WERI-Rb-1 (cell line): ENCODE measurements around the gene PANX3.
A peak's percentile ranks its signal among the peaks of the same experiment; 100 is the strongest.

Experiments used
- DNase-seq: peaks from one replicate; pipeline ENCODE4 v3.0.0-alpha.2; 2020
- H3K27ac ChIP-seq: fragments of 250-450 bp; sonication (Bioruptor Pico); 2 replicates; pipeline ENCODE4 v1.5.1; 2020; ENCODE audit warnings: mild to moderate bottlenecking, moderate library complexity
- H3K27me3 ChIP-seq: fragments of 250-450 bp; sonication (Bioruptor Pico); 2 replicates; pipeline ENCODE4 v1.5.1; 2021; ENCODE audit warnings: mild to moderate bottlenecking, low read depth, moderate library complexity; ENCODE audit not compliant: insufficient read depth, severe bottlenecking
- H3K36me3 ChIP-seq: fragments of 250-450 bp; sonication (Bioruptor Pico); 2 replicates; pipeline ENCODE4 v1.5.1; 2020; ENCODE audit warnings: mild to moderate bottlenecking, moderate library complexity
- H3K4me3 ChIP-seq: 2 replicates; pipeline ENCODE4 v1.5.1; 2011; ENCODE audit warnings: low read depth, mild to moderate bottlenecking, control low read depth, low read length
- H3K9me3 ChIP-seq: fragments of 250-450 bp; sonication (Bioruptor Pico); 2 replicates; pipeline ENCODE4 v1.5.1; 2021; ENCODE audit warnings: mild to moderate bottlenecking, moderate library complexity; ENCODE audit not compliant: severe bottlenecking
- CTCF ChIP-seq: IDR thresholded peaks from 2 replicates; pipeline ENCODE4 v1.5.1; 2011; ENCODE audit warnings: low read depth, mild to moderate bottlenecking, control low read depth, inconsistent platforms, low read length

PANX3 gene

GRCh38 chr11:124622531-124623451 lies 11.6 kb downstream of the PANX3 start, which contains the start of gene TBRG1:
Gene TBRG1 (plus strand): TSS chr11:124622864. CDS start chr11:124623084, 220 bp downstream.
- H3K27me3 ChIP-seq = no peaks in the 10 kb centered on the region
- H3K36me3 ChIP-seq = peaks cover 31% of the 10 kb centered on the region
- H3K27ac ChIP-seq = peak within 1 kb of the TSS; percentile 88
- no peak for TF ChIP-seq CTCF
- peak; percentile 93 for DNase-seq
- no peaks in the 10 kb centered on the region for H3K9me3 ChIP-seq
- H3K4me3 ChIP-seq = peak within 1 kb of the TSS; percentile 99

DNA sequence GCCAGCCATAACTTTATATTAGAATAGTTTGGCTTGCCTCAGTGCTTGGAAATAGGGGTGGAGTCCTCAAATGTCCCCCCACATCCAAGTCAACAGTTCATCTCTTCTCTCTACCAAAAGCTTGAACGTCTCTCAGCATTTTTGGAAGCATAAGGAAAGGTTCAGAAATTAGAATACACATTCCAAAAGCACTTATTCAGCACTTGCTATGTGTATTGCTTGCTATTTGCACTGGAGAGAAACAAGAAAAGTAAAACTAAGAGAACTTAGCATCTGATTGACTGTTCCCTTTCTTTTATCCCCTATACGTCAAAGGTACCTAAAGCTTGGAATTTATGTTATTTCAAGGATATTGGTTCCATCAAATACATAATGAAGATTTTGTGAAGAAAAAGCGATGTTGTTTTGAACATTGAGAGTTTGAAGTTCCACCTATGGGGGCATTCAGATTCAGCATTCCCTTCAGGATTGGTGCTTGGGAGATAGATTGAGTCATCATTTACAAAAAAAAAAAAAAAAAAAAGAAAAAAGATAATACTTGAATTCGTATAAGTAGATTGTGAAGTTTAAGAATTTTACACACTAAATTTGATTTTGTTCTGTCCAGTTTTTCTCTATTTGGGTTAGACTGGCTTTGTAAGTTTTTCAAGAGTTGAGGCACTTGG lies 12.8 kb downstream of the PANX3 start:
- DNase-seq = no peak
- Histone ChIP-seq H3K27ac (no peak overlapping the region), H3K9me3 (no peaks in the 10 kb centered on the region), H3K27me3 (no peaks in the 10 kb centered on the region), H3K36me3 (peaks cover 39% of the 10 kb centered on the region), H3K4me3 (no peak overlapping the region)
- TF ChIP-seq CTCF = no peak

- no peak for DNase-seq
- TF ChIP-seq CTCF = no peak
- Histone ChIP-seq H3K4me3 (no peak overlapping the region), H3K9me3 (no peaks in the 10 kb centered on the region), H3K36me3 (peaks cover 47% of the 10 kb centered on the region), H3K27ac (no peak overlapping the region), H3K27me3 (no peaks in the 10 kb centered on the region)
These were observed 14.4 kb downstream of the PANX3 start for GRCh38 chr11:124625504-124626168.

GRCh38 chr11:124627546-124627945 lies 16.3 kb downstream of the PANX3 start:
- Histone ChIP-seq H3K27ac (no peak overlapping the region), H3K36me3 (peaks cover 65% of the 10 kb centered on the region), H3K9me3 (no peaks in the 10 kb centered on the region), H3K27me3 (no peaks in the 10 kb centered on the region), H3K4me3 (no peak overlapping the region)
- no peak for DNase-seq
- no peak for TF ChIP-seq CTCF

DNA sequence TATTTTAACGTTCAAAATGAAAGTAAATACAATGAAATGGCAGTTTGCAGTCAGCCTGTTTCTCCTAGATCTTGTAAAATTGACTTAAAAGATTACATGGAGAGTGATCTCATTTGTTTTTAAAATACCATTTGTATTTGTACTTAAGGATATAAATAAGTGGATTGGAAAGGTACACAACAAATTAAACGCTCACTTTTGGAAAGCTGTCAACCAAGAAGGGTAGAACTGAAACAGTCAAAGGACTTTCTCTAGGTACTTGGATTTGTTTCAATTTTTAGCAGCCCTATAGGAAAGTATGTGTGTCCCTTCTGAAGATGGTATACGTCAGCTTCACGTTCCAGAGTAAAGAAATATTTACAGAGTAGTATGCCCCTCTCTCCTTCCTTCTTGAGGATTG lies 18.7 kb downstream of the PANX3 start:
- no peak for TF ChIP-seq CTCF
- no peaks in the 10 kb centered on the region for H3K27me3 ChIP-seq
- DNase-seq = no peak
- no peak overlapping the region for H3K4me3 ChIP-seq
- H3K36me3 ChIP-seq = peaks cover 82% of the 10 kb centered on the region
- H3K9me3 ChIP-seq = no peaks in the 10 kb centered on the region
- H3K27ac ChIP-seq = no peak overlapping the region
